Measurements from ENCODE around the gene KRT2. TPM values are rescaled to one million over a fixed set of nuclear protein-coding genes. Genes with fewer than 3 reads are reported as not detected.

Gene KRT2
- total and polyA plus RNA-seq, 7 donors = 0.38 TPM; not detected in 6

- no peak for DNase-seq
- intact Hi-C loops (cut with DNase I) = no loop called here
- peaks cover 0 to 7% (median 0%) of the 10 kb centered on the region in 3 donors for H3K27me3 ChIP-seq
- H3K4me3 ChIP-seq = no peak overlapping the region
- H3K36me3 ChIP-seq = no peaks in the 10 kb centered on the region
- no peak for TF ChIP-seq POLR2A (IDR thresholded peaks at IDR 0.05)
- TF ChIP-seq EP300 (IDR thresholded peaks at IDR 0.05) = no peak
- no peak for TF ChIP-seq POLR2AphosphoS5 (IDR thresholded peaks at IDR 0.05)
- TF ChIP-seq, protein P1, sequence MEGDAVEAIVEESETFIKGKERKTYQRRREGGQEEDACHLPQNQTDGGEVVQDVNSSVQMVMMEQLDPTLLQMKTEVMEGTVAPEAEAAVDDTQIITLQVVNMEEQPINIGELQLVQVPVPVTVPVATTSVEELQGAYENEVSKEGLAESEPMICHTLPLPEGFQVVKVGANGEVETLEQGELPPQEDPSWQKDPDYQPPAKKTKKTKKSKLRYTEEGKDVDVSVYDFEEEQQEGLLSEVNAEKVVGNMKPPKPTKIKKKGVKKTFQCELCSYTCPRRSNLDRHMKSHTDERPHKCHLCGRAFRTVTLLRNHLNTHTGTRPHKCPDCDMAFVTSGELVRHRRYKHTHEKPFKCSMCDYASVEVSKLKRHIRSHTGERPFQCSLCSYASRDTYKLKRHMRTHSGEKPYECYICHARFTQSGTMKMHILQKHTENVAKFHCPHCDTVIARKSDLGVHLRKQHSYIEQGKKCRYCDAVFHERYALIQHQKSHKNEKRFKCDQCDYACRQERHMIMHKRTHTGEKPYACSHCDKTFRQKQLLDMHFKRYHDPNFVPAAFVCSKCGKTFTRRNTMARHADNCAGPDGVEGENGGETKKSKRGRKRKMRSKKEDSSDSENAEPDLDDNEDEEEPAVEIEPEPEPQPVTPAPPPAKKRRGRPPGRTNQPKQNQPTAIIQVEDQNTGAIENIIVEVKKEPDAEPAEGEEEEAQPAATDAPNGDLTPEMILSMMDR (IDR thresholded peaks at IDR 0.05) = no peak
- no peaks in the 10 kb centered on the region for H3K9me3 ChIP-seq
- H3K27ac ChIP-seq = no peak overlapping the region
- 25 to 55% methylated on average over 11 of the region's 11 CpGs for WGBS, 2 donors
- H3K4me1 ChIP-seq = no peaks in the 10 kb centered on the region
Observed at GRCh38 chr12:52698651-52699340, 46.8 kb upstream of the KRT2 start.

DNA sequence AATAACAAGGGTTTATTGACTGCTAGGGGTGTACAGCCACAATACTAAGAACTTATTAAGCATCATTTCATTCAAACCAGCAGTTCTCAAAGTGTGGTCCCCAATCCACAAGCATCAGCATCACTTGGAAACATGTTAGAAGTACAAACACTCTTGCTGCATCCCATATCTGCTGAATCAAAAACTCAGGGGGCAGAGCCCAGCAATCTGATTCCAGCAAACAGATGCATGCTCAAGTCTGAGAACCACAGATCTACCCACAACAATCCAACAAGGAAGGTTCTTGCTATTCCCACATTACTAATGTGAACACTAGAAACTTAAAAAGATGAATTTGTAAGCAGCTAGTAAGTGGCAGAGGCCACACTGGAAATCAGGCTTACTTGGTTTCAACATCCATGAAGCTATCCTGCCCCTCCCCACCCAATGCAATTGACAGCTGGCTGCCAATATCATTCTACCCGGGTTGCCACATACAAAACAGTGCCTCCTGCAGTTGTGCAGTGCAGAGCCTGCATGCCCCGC is 45.1 kb upstream of the KRT2 start:
- no peak for TF ChIP-seq EP300 (IDR thresholded peaks at IDR 0.05)
- TF ChIP-seq POLR2AphosphoS5 (IDR thresholded peaks at IDR 0.05) = no peak
- TF ChIP-seq, protein P1 (IDR thresholded peaks at IDR 0.05) = no peak
- TF ChIP-seq POLR2A (IDR thresholded peaks at IDR 0.05) = no peak
- Histone ChIP-seq H3K27me3 (peaks cover 0 to 7% (median 0%) of the 10 kb centered on the region in 3 donors), H3K4me3 (no peak overlapping the region)

GRCh38 chr12:52696588-52696987 is 44.6 kb upstream of the KRT2 start:
- 56 to 67% methylated on average over 3 of the region's 3 CpGs for WGBS, 2 donors
- no peak for DNase-seq
- no peak overlapping the region for H3K27ac ChIP-seq
- H3K9me3 ChIP-seq = no peaks in the 10 kb centered on the region
- peaks cover 0 to 7% (median 0%) of the 10 kb centered on the region in 3 donors for H3K27me3 ChIP-seq
- intact Hi-C loops (cut with DNase I) = no loop called here
- no peak overlapping the region for H3K4me3 ChIP-seq
- TF ChIP-seq POLR2AphosphoS5 (IDR thresholded peaks at IDR 0.05) (no peak), EP300 (IDR thresholded peaks at IDR 0.05) (no peak), POLR2A (IDR thresholded peaks at IDR 0.05) (no peak)
- TF ChIP-seq, protein P1 (IDR thresholded peaks at IDR 0.05) = no peak
- no peaks in the 10 kb centered on the region for H3K36me3 ChIP-seq
- no peaks in the 10 kb centered on the region for H3K4me1 ChIP-seq

More for the DNA sequence above, 45.1 kb upstream of the KRT2 start:
- no peaks in the 10 kb centered on the region for H3K9me3 ChIP-seq
- intact Hi-C loops (cut with DNase I) = no loop called here
- 57 to 77% methylated on average over 2 of the region's 2 CpGs for WGBS, 2 donors
- no peaks in the 10 kb centered on the region for H3K4me1 ChIP-seq
- no peak overlapping the region for H3K27ac ChIP-seq
- H3K36me3 ChIP-seq = no peaks in the 10 kb centered on the region
- DNase-seq = no peak

- no peak for TF ChIP-seq EP300 (IDR thresholded peaks at IDR 0.05)
- TF ChIP-seq, protein P1 (IDR thresholded peaks at IDR 0.05) = no peak
- no peak for TF ChIP-seq POLR2AphosphoS5 (IDR thresholded peaks at IDR 0.05)
- TF ChIP-seq POLR2A (IDR thresholded peaks at IDR 0.05) = no peak
- peaks cover 0 to 15% (median 12%) of the 10 kb centered on the region in 4 donors for H3K4me1 ChIP-seq
- WGBS, 2 donors = 74 to 82% methylated on average over 3 of the region's 3 CpGs
- no peak overlapping the region for H3K4me3 ChIP-seq
- DNase-seq = no peak
- H3K27me3 ChIP-seq = peaks cover 0 to 10% (median 5%) of the 10 kb centered on the region in 3 donors
- H3K9me3 ChIP-seq = no peaks in the 10 kb centered on the region
- no peak overlapping the region for H3K27ac ChIP-seq
- intact Hi-C loops (cut with DNase I) = no loop called here
- no peaks in the 10 kb centered on the region for H3K36me3 ChIP-seq
Observed at GRCh38 chr12:52695039-52695438, 43.0 kb upstream of the KRT2 start.
